GM18520 (cell line): ENCODE results near the gene TBX5.
"Not testable (repeated sequence)": the region's sequence is repeated elsewhere in the genome, so short reads cannot be mapped to it uniquely, and the experiment has no call there.

ENCODE experiments used
- ATAC-seq: cut with Tn5 transposase; IDR thresholded peaks from one replicate; pipeline ENCODE4 v1.9.1; 2021; ENCODE audit not compliant: unreplicated experiment

TBX5 gene

GRCh38 chr12:114384739-114385138 is 21.2 kb downstream of the TBX5 start:
- ATAC-seq = no peak

DNA sequence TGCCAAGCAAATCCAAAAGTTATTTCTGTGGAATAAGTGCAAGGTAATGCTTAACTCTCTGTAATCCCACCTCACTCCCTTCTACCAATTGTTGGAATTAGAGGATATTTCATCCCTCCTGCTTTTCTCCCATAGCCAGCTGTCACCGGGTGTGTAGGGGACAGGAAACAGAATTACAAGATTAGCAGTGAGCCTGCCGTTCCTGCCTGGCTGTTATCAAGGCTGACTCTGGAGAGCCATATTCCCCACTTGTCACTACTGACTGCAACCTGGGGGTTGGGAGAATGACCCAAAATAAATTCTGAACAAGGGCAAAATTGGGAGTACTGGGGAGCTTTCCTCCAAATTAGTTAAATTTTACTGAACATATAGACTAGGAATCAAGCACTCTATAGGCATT is 24.8 kb downstream of the TBX5 start:
- ATAC-seq = no peak

DNA sequence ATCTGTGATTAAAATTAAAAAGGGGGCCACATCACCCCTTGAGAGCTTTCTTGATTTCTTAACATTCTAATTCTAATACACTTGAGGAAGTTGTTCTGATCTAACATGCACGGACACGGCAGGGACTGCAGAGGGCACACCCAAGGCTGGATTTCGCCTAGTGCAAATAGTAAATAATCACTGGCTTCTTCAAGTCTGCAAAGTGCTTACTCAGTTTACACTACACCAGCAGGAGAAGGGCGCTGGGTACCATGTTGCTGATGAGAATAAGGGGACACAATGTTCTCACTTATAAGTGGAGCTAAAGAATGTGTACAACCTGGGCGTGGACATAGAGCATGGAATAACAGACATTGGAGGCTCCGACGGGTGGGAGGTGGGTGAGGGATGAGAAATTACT is 34.2 kb downstream of the TBX5 start:
- no peak for ATAC-seq

GRCh38 chr12:114371250-114371649 is 34.7 kb downstream of the TBX5 start:
- ATAC-seq = no peak

GRCh38 chr12:114368685-114369452 is 37.1 kb downstream of the TBX5 start:
- no peak for ATAC-seq

- no peak for ATAC-seq
Observed at GRCh38 chr12:114361992-114362391, 44.0 kb downstream of the TBX5 start.

DNA sequence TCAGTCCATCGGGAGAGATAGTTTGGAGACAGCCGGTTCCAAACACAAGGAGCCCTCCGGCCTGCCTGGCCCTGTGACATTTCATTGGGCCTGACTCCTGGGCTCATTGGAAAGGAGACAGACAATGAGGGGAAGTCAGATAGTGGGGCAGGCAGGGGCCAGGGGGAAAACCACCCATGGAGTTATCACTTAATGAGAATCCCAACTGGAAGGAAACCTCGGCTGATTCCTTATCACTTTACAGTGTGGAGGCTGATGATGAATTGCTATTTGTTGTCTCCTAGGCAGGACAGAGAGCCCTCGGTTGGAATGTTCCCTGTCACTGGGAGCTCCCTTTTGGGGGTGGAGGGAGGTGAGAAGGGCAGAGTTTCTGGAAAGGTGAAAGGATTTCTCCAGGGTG is 44.4 kb downstream of the TBX5 start:
- ATAC-seq = no peak

GRCh38 chr12:114360485-114360884 is 45.5 kb downstream of the TBX5 start:
- ATAC-seq = no peak

- ATAC-seq = no peak
Observed at GRCh38 chr12:114355389-114356088, 50.4 kb downstream of the TBX5 start.

DNA sequence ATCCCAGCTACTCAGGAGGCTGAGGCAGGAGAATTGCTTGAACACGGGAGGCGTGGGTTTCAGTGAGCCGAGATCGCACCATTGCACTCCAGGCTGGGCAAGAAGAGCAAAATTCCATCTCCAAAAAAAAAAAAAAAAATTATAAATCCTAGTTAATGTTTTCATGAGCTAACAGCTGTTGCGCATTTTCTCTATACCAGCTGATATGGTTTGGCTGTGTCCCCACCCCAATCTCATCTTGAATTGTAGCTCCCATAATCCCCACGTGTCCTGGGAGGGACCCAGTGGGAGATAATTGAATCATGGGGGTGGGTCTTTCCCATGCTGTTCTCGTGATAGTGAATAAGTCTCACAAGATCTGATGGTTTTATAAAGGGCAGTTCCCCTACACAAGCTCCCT is 56.7 kb downstream of the TBX5 start:
- not testable (repeated sequence) for ATAC-seq

GRCh38 chr12:114347861-114348260 is 58.1 kb downstream of the TBX5 start:
- no peak for ATAC-seq

GRCh38 chr12:114344831-114345230 is 61.1 kb downstream of the TBX5 start:
- no peak for ATAC-seq

GRCh38 chr12:114344303-114344663 is 61.7 kb downstream of the TBX5 start:
- ATAC-seq = no peak

GRCh38 chr12:114343585-114344302 is 62.2 kb downstream of the TBX5 start:
- ATAC-seq = no peak

- ATAC-seq = no peak
Observed at GRCh38 chr12:114342656-114343055, 63.3 kb downstream of the TBX5 start.

DNA sequence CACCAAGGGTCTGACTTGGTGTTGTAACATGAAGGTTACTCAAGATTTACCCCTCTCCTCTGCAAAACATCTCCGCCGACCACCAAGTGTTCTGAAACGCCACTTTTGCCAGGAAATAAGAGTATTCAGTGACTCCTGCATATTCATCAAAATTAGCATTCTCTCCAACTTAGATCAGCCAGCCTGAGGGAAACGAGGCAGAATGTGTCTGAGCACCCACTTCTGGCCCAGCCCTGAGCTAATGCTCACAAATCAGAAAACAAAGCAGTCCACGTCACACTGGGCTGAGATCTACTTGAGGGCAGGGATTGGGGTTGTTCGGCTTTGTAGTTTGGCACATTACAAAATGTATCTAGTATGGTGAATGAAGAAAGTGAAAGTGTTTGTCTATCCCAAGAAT is 64.3 kb downstream of the TBX5 start:
- ATAC-seq = no peak

GRCh38 chr12:114340231-114340630 is 65.7 kb downstream of the TBX5 start:
- no peak for ATAC-seq

DNA sequence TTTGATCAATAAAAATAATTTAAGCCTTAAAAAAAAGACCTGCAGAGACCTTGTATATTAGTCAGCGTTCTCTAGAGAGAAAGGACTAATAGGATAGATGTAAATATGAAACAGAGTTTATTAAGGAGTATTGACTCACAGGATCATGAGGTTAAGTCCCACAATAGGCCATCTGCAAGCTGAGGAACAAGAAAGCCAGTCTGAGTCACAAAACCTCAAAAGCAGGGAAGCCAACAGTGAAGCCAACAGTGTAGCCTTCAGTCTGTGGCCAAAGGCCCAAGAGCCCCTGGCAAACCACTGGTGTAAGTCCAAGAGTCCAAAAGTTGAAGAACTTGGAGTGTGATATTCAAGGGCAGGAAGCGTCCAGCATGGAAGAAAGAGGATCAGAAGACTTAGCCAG is 66.3 kb downstream of the TBX5 start:
- ATAC-seq = no peak

DNA sequence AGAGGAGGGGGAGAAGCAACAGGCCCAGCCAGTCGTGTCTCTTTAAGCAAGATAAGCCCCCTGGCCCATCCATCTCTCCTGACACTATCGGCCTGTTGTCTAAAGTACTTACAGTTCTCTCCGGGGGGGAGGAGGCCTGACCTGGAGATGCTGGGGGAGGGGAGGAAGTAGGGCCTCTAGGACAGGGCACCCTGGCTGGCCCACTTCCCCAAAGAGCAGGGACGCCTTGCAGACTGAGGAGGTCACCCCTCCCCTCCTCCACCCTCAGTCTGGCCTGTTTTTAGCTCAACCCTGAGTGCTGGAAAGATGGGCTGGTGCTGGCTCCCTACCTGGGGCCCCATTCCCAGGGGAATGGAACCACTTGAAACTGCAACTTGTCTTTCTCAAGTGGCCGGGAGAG is 70.3 kb downstream of the TBX5 start:
- no peak for ATAC-seq

- no peak for ATAC-seq
Observed at GRCh38 chr12:114334395-114334794, 71.5 kb downstream of the TBX5 start.

DNA sequence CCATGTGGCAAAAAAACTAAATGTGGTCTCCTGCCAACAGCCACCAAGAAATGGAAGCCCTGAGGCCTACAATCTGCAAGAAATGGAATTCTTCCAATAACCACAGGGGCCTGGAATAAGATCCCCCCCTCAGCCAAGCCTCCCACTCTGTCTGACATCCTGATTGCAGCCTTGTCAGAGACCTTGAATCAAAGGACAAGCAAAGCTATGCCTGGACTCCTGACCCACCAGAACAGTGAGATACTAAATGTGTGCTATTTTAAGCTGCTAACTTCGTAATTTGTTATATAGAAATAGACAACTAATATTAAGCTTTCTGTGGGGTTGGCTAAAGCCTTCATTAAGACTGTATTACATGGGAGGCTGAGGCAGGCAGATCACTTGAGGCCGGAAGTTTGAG is 77.7 kb downstream of the TBX5 start:
- ATAC-seq = no peak

GRCh38 chr12:114327765-114328164 is 78.2 kb downstream of the TBX5 start:
- ATAC-seq = no peak
